Upper lobe of right lung (tissue), 1 donor: Measurements from ENCODE around the gene TNRC6C. TPM values are rescaled to one million over a fixed set of nuclear protein-coding genes. Genes with fewer than 3 reads are reported as not detected.

Experiments
- ATAC-seq: fragments of 200-7000 bp; cut with Tn5 transposase; one replicate; pipeline ENCODE4 v1.9.1; 2020; ENCODE audit warnings: mild to moderate bottlenecking, moderate library complexity
- DNase-seq: peaks from one replicate; pipeline ENCODE4 v3.0.0-alpha.2; 2020
- H3K27ac ChIP-seq: fragments of 200-600 bp; one replicate; pipeline ENCODE4 v1.8.0; 2022
- H3K27me3 ChIP-seq: fragments of 200-600 bp; one replicate; pipeline ENCODE4 v1.8.0; 2022; ENCODE audit warnings: mild to moderate bottlenecking
- H3K36me3 ChIP-seq: fragments of 200-600 bp; one replicate; pipeline ENCODE4 v1.8.0; 2022
- H3K4me1 ChIP-seq: fragments of 200-600 bp; one replicate; pipeline ENCODE4 v1.8.0; 2022
- H3K4me3 ChIP-seq: fragments of 200-600 bp; one replicate; pipeline ENCODE4 v1.8.0; 2022; ENCODE audit warnings: mild to moderate bottlenecking
- H3K9me3 ChIP-seq: fragments of 200-600 bp; one replicate; pipeline ENCODE4 v1.8.0; 2022
- intact Hi-C: fragments of 100-400 bp; cut with DNase I; formaldehyde crosslinking; loops from one replicate; pipeline ENCODE4 v1.11.0; 2022
- total RNA-seq: library from RNA; stranded (reverse); fragmentation: NEBNext Ultra II Directional; extraction: Animal tissue kit (Norgen Biotek cat#: 25700); gene quantifications from one replicate; pipeline ENCODE4 v1.2.1, GENCODE V29; 2021
- TF ChIP-seq, protein P1 (sequence below): fragments of 200-600 bp; IDR thresholded peaks from one replicate; pipeline ENCODE4 v1.8.0; 2022; ENCODE audit warnings: antibody characterized with exemption
- donor health status: DM: no; HTN: yes; CAD: no; lungs with severe emphysema.

TNRC6C gene
- total RNA-seq, 1 donor from 2014 or later: 21.7 TPM

DNA sequence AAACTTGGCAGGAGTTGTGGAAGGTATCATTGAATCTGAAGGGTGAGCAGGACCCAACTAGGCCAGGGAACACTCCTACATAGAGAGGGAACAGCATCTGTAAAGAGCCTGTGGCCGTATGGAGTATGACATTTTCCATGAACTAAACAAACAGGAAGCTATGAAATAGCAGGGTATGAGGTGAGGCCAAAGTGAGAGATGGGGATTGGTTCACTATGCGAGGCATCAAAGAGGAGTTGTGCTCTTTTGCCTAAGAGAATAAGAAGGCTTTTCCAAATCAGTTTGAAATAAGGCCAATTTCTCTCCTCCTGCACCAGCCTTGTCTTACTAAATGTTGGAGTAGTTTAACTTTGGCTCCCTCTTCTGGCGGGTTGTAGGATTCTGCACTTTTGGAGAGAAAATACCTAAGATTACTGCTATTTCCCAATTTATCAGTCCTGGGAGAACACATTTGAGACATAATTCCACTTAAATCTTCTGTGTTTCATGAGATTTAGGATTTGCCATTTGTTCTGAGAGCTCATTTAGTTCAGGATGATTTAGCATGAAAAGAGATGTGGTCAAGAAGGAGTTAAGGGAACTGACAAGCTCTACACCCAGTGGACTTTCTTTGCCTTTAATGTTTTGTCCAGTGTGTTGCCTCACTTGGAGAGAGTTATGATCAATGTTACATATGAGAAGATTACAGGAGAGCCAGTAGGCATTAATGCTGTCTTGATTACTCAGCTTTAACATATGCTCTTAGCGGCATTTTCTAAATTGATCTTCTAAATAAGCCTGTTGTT, 55.4 kb downstream of the TNRC6C start:
- no peak overlapping the region for H3K4me3 ChIP-seq
- H3K36me3 ChIP-seq: peaks cover 28% of the 10 kb centered on the region
- intact Hi-C loops: no loop called here
- ATAC-seq: peak; percentile 80
- no peaks in the 10 kb centered on the region for H3K4me1 ChIP-seq
- no peaks in the 10 kb centered on the region for H3K27me3 ChIP-seq
- no peak overlapping the region for H3K27ac ChIP-seq
- no peaks in the 10 kb centered on the region for H3K9me3 ChIP-seq
- no peak for DNase-seq
- TF ChIP-seq, protein P1, sequence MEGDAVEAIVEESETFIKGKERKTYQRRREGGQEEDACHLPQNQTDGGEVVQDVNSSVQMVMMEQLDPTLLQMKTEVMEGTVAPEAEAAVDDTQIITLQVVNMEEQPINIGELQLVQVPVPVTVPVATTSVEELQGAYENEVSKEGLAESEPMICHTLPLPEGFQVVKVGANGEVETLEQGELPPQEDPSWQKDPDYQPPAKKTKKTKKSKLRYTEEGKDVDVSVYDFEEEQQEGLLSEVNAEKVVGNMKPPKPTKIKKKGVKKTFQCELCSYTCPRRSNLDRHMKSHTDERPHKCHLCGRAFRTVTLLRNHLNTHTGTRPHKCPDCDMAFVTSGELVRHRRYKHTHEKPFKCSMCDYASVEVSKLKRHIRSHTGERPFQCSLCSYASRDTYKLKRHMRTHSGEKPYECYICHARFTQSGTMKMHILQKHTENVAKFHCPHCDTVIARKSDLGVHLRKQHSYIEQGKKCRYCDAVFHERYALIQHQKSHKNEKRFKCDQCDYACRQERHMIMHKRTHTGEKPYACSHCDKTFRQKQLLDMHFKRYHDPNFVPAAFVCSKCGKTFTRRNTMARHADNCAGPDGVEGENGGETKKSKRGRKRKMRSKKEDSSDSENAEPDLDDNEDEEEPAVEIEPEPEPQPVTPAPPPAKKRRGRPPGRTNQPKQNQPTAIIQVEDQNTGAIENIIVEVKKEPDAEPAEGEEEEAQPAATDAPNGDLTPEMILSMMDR: peak; percentile 79

DNA sequence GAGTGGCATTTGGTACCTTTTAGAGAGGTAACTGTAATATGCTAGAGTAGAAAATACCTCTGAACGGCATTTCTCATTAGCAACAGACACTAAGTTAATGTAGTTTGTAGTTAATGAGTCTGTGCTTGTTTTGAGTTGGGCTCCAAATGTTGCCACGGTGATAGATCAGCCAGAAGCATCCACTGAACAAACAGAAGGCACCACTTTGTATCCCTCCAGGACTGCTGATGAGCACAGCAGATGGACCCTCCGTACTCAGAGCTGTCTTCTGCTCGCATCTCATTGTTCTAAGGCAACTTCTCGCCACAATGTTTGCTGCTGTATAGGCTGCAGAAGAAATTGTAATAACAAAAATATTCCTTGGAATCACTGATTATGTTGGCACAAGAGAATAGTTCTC, 56.1 kb downstream of the TNRC6C start:
- Histone ChIP-seq H3K4me1 (no peaks in the 10 kb centered on the region), H3K27me3 (no peaks in the 10 kb centered on the region), H3K9me3 (no peaks in the 10 kb centered on the region), H3K36me3 (peaks cover 26% of the 10 kb centered on the region), H3K4me3 (no peak overlapping the region), H3K27ac (no peak overlapping the region)
- ATAC-seq (no peak), DNase-seq (no peak)
- TF ChIP-seq, protein P1: no peak
- intact Hi-C loops: no loop called here

DNA sequence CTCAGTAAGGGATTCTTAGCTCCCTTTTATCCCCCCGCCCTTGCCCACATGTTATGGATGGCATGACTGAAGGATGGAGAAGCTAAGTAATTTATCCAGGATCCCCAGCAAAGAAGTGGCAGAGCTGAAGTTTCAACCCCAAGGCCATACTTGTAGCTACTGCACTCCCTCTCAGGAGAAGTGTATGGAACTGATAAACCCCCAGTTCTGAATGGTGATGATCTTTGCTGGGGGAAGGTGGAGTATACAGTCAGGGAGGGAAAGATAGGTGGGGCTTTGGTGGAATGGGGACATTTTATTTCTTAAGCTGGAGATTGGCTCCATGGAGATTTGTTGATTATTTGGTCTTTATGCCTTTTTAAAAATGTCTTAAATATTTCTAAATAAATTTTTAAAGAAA, 58.3 kb downstream of the TNRC6C start:
- Histone ChIP-seq H3K36me3 (peaks cover 8% of the 10 kb centered on the region), H3K4me3 (no peak overlapping the region), H3K9me3 (no peaks in the 10 kb centered on the region), H3K4me1 (peaks cover 7% of the 10 kb centered on the region), H3K27ac (no peak overlapping the region), H3K27me3 (no peaks in the 10 kb centered on the region)
- ATAC-seq (no peak), DNase-seq (no peak)
- TF ChIP-seq, protein P1: no peak
- intact Hi-C loops: no loop called here

DNA sequence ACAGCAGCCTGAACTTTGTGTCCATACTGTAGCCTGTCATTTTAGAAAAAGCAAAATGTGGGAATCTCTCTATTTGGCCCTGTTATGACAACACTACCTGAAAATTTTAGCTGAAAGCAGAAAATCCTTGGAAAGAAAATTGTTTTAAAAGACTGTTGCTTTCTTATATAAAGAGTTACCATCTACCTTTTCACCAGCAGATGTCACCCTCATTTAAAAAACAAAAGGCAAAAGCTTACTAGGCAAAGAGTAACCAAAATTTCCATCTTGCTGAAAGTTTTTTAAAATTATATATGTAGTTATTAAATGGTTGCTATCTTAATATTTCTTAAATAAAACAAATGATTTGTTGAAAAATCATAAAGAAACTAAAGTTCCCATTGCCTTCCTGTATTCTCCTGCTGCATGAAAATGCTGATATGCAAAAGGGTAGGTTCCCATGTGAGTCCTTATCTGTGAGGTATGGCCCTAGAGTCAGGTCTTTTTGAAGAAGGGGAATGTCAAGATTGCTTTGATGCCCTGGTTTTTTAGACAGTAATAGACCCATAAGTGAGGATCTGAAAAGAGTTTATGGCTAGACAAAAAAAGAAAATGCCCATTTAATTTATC, 61.0 kb downstream of the TNRC6C start:
- Histone ChIP-seq H3K4me3 (no peak overlapping the region), H3K27ac (no peak overlapping the region), H3K27me3 (no peaks in the 10 kb centered on the region), H3K4me1 (peaks cover 7% of the 10 kb centered on the region), H3K36me3 (no peaks in the 10 kb centered on the region), H3K9me3 (no peaks in the 10 kb centered on the region)
- intact Hi-C loops: no loop called here
- ATAC-seq (no peak), DNase-seq (no peak)
- TF ChIP-seq, protein P1: peak; percentile 69

DNA sequence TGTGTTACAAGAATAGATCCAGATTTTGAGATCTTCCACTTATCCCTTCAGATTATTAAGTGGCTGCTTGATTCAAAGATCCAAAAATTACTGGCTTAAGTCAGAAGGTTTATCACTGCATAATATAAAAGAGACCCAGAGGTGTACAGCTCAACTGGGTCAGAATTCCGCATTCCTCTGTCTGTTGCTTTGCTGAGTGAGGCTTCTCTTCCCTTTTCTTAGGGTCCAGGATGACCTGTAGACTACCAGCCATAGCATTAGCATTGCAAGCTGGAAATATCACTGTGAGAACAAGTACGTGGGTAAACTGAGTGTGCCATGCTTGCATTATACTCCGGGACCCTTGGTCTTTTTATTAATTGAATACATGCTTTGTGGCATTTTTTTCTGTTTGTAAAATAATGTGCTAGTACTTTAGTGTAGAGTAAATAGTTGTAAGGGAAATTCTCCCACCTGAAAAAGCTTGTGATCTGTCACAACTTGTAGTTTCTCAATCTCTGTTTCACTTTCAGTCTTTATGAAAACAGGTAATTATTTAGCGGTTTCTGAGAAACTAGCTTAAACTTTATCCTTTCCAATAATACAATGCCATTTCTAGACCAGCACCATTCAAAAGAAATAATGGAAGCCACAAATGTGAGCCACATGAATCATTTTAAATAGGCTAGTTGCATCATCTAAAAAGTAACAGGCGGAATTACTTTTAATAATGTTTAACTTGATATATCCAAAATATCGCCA, 61.6 kb downstream of the TNRC6C start:
- H3K4me3 ChIP-seq: no peak overlapping the region
- H3K27me3 ChIP-seq: no peaks in the 10 kb centered on the region
- no peak overlapping the region for H3K27ac ChIP-seq
- H3K36me3 ChIP-seq: no peaks in the 10 kb centered on the region
- H3K4me1 ChIP-seq: peaks cover 7% of the 10 kb centered on the region
- TF ChIP-seq, protein P1: no peak
- no peaks in the 10 kb centered on the region for H3K9me3 ChIP-seq
- intact Hi-C loops: no loop called here
- DNase-seq (no peak), ATAC-seq (no peak)
